GM12874 (cell line): ENCODE results near the gene MYO18B.

ENCODE experiments used
- CTCF ChIP-seq: IDR thresholded peaks from 2 replicates; pipeline ENCODE4 v1.5.1; 2011; ENCODE audit warnings: low read depth, mild to moderate bottlenecking, control low read depth, low read length, moderate library complexity; ENCODE audit not compliant: insufficient read depth

The MYO18B gene

GRCh38 chr22:25766418-25766817 lies 24.4 kb downstream of the MYO18B start:
- TF ChIP-seq CTCF: no peak

GRCh38 chr22:25770333-25770732 lies 28.3 kb downstream of the MYO18B start:
- no peak for TF ChIP-seq CTCF

GRCh38 chr22:25772288-25772687 lies 30.3 kb downstream of the MYO18B start:
- TF ChIP-seq CTCF: no peak

GRCh38 chr22:25774575-25775026 lies 32.6 kb downstream of the MYO18B start:
- peak; percentile 63; the same call in 1 of the 2 replicates for TF ChIP-seq CTCF

GRCh38 chr22:25775531-25775930 lies 33.5 kb downstream of the MYO18B start:
- TF ChIP-seq CTCF: no peak

GRCh38 chr22:25777411-25777810 lies 35.4 kb downstream of the MYO18B start:
- no peak for TF ChIP-seq CTCF

GRCh38 chr22:25777870-25778269 lies 35.9 kb downstream of the MYO18B start:
- no peak for TF ChIP-seq CTCF

GRCh38 chr22:25779426-25779825 lies 37.4 kb downstream of the MYO18B start:
- TF ChIP-seq CTCF: no peak
